Heart right ventricle (tissue), 16 donors: ENCODE results near the gene TNFRSF14. TPM values are rescaled to one million over a fixed set of nuclear protein-coding genes. Genes with fewer than 3 reads are reported as not detected.

ENCODE experiments used
- ATAC-seq, 8 donors: fragments of 200-7000 bp; cut with Tn5 transposase; one replicate each; pipeline ENCODE4 v1.9.1; 2020; ENCODE audit warnings: mild to moderate bottlenecking in 8 of 8, moderate library complexity in 8 of 8, moderate number of reproducible peaks in 1 of 8
- DNase-seq, 2 donors: peaks; one replicate each; pipeline ENCODE4 v3.0.0-alpha.2; 2020
- H3K27ac ChIP-seq, 10 donors: fragments of 200-600 bp; sonication (generic) in 2 of 10; one replicate each; pipeline versions ENCODE4 v1.5.0 to v1.8.0; 2020 to 2022; ENCODE audit warnings: mild to moderate bottlenecking in 3 of 10
- H3K27me3 ChIP-seq, 7 donors: fragments of 200-600 bp; one replicate each; pipeline ENCODE4 v1.8.0; 2021 to 2022; ENCODE audit warnings: mild to moderate bottlenecking in 2 of 7
- H3K36me3 ChIP-seq, 9 donors: fragments of 200-600 bp; sonication (generic) in 1 of 9; one replicate each; pipeline versions ENCODE4 v1.5.0 to v1.8.0; 2020 to 2022; ENCODE audit warnings: mild to moderate bottlenecking in 2 of 9
- H3K4me1 ChIP-seq, 9 donors: fragments of 200-600 bp; sonication (generic) in 1 of 9; one replicate each; pipeline versions ENCODE4 v1.5.0 to v1.8.0; 2020 to 2022; ENCODE audit warnings: mild to moderate bottlenecking in 4 of 9
- H3K4me3 ChIP-seq, 10 donors: fragments of 200-600 bp; sonication (generic) in 2 of 10; one replicate each; pipeline versions ENCODE4 v1.5.0 to v1.8.0; 2020 to 2022; ENCODE audit warnings: mild to moderate bottlenecking in 7 of 10, moderate library complexity in 2 of 10
- H3K9me3 ChIP-seq, 11 donors: fragments of 200-600 bp in 10 of 11; sonication (generic) in 2 of 11; one replicate each; pipeline versions ENCODE4 v1.5.0 to v1.8.0; 2013 to 2022; ENCODE audit warnings: mild to moderate bottlenecking in 2 of 11, control low read depth in 1 of 11, moderate library complexity in 1 of 11
- WGBS, 2 donors: extraction: QIAGEN DNeasy Blood & Tissue Kit; methylation state at CpG; one replicate each; pipeline ENCODE4 v1.1.7; 2013; ENCODE audit warnings: inconsistent platforms in 1 of 2; 5-methylcytosine and 5-hydroxymethylcytosine counted together
- intact Hi-C, 10 donors: fragments of 100-400 bp; cut with DNase I; formaldehyde crosslinking; loops; one replicate each; pipeline versions ENCODE4 v1.11.1 to v1.14.2; 2022
- polyA plus RNA-seq, 2 donors: library from polyadenylated mRNA; stranded (reverse); fragments of 200-250 nt; gene quantifications; one replicate each; pipeline ENCODE4 v1.2.3, GENCODE V29; 2013
- total RNA-seq, 10 donors: library from RNA; stranded (reverse); fragmentation: NEBNext Ultra II Directional in 3 of 10; extraction: Animal tissue kit (Norgen Biotek cat#: 25700) in 3 of 10; gene quantifications; one replicate each; pipeline versions ENCODE4 v1.2.1 to v1.2.4, GENCODE V29; 2021 to 2023
- TF ChIP-seq, protein P1 (sequence below), 9 donors: fragments of 200-600 bp; sonication (generic) in 2 of 9; IDR thresholded peaks; one replicate each; pipeline versions ENCODE4 v1.5.0 to v1.8.0; 2021 to 2022; ENCODE audit warnings: antibody characterized with exemption in 9 of 9, mild to moderate bottlenecking in 5 of 9, moderate library complexity in 1 of 9
- donor health status: Arrhythmogenic right ventricular cardiomyopathy.
- donor health status: ischemic (EF 13 %, LVEDD 7.1; RV severe dilation, severe dysfunction).
- donor health status: healthy with polysubstance abuse.
- donor health status: DM: no; HTN: yes; CAD: no.
- donor health status: DM: no; HTN: no; CAD: no.
- donor health status: ischemic (EF 25% LVEDD 6.9; RV normal size, moderate dysfunction).
- donor health status: ischemic (EF 25% LVEDD 5.7; RV mildly dilated, moderate dysfunction).
- donor health status: healthy.
- donor health status: DM: yes; HTN: yes; CAD: no.
- donor health status: Ischemic cardiomyopathy.
- donor health status: ischemic (EF 35%, LVEDD 5.7; RV mildly dilated, moderate dysfunction).
- donor health status: nonischemic (EF 11% LVEDD 7.7; RV severe dilation, severe dysfunction).
- donor health status: DM: yes; HTN: yes; CAD: no.
- donor health status: PGD.
- donor health status: ischemic (EF 29% LVEDD 5.4; RV normal size, mild dysfunction).
- donor health status: nonischemic (EF 23%, LVEDD 6.1; RV moderate dilation, normal function).

TNFRSF14 gene
- total and polyA plus RNA-seq, 12 donors, result 7.5 to 59.6 (median 14.7) TPM

DNA sequence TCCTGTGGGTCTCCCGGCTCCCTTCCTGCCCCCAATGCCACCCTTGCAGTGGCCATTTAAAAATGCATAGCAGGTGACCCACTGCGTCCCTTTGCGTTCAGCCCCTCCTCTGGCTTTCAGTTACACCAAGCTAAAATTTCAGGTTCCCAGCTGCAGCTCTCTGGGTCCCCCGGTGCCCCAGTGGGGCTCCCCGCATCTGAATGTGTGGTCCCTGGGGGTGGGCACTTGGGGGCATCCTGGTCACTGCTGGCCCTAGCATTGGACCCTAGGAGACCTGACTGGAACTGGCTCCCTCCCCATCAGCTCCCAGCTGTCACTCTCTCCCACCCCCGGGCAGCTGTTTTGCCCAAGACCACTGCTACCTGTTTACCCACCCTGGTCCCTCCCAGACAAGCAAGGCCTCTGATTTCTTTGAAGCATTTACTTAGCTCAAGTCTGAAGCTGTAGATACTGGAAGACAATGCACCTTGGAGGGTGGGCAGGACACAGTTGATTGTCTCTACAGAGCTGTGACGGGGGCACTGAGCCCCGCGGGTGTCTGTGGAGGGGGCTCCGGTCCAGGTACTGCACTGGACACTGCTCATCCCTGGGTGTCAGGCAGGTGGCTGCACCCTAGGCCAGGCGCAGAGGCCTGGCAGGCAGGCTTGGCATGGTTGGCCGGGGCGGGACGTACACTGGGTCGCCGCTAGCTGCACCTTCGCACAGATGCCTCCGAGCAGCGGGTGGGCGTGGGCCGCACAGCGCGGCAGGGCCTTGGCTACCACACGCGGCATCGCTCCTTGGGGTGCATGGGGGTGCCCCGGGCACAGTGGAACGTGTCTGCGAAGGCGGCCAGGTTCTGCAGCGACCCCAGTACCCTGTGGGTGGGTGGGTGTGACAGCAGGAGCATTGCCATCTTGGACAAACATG lies 34.3 kb downstream of the TNFRSF14 start:
- ATAC-seq (no peak), DNase-seq (no peak)
- no peak overlapping the region for H3K4me3 ChIP-seq
- H3K27ac ChIP-seq, result no peak overlapping the region
- whole genome bisulfite sequencing, 2 donors, result 96 to 98% methylated on average over 31 of the region's 31 CpGs
- peaks cover 0 to 8% (median 0%) of the 10 kb centered on the region in 9 donors for H3K36me3 ChIP-seq
- intact Hi-C loops, result loop anchor here in 3 of 10 donors (5.0 to 10.0 kb wide), 2 partner anchors 47 to 54 kb away; no protein-coding TSS in a partner anchor
- H3K27me3 ChIP-seq, result peaks cover 0 to 19% (median 0%) of the 10 kb centered on the region in 7 donors
- peaks cover 6 to 28% (median 20%) of the 10 kb centered on the region in 9 donors for H3K4me1 ChIP-seq
- no peaks in the 10 kb centered on the region for H3K9me3 ChIP-seq
- TF ChIP-seq, protein P1, sequence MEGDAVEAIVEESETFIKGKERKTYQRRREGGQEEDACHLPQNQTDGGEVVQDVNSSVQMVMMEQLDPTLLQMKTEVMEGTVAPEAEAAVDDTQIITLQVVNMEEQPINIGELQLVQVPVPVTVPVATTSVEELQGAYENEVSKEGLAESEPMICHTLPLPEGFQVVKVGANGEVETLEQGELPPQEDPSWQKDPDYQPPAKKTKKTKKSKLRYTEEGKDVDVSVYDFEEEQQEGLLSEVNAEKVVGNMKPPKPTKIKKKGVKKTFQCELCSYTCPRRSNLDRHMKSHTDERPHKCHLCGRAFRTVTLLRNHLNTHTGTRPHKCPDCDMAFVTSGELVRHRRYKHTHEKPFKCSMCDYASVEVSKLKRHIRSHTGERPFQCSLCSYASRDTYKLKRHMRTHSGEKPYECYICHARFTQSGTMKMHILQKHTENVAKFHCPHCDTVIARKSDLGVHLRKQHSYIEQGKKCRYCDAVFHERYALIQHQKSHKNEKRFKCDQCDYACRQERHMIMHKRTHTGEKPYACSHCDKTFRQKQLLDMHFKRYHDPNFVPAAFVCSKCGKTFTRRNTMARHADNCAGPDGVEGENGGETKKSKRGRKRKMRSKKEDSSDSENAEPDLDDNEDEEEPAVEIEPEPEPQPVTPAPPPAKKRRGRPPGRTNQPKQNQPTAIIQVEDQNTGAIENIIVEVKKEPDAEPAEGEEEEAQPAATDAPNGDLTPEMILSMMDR (IDR thresholded peaks at IDR 0.05), result no peak

DNA sequence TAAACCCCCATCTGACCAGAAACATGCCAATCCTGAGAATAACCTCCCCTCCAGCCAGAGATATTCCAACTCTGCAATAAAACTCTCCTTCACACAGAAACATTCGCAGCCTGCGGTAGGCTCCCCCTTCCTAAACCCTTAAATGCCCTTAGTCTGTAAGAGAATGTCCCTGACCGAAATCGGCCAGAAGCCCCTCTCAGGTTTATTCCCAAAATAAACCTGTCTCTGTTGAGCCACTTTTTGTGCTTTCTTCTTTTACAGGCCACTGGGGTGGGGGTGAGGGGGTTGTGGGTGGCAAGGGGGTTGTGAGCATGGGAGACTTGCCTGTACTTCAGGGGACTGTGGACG lies 35.0 kb downstream of the TNFRSF14 start:
- Histone ChIP-seq H3K9me3 (no peaks in the 10 kb centered on the region), H3K27me3 (peaks cover 0 to 24% (median 0%) of the 10 kb centered on the region in 7 donors), H3K4me1 (peaks cover 6 to 26% (median 17%) of the 10 kb centered on the region in 9 donors), H3K4me3 (no peak overlapping the region), H3K27ac (no peak overlapping the region), H3K36me3 (peaks cover 0 to 8% (median 0%) of the 10 kb centered on the region in 9 donors)
- ATAC-seq, result no peak
- DNase-seq, result no peak
- WGBS, 2 donors, result 93 to 94% methylated on average over 5 of the region's 5 CpGs
- intact Hi-C loops, result loop anchor here in 3 of 10 donors (5.0 to 10.0 kb wide), 2 partner anchors 46 to 54 kb away; no protein-coding TSS in a partner anchor
- TF ChIP-seq, protein P1 (IDR thresholded peaks at IDR 0.05), result no peak

DNA sequence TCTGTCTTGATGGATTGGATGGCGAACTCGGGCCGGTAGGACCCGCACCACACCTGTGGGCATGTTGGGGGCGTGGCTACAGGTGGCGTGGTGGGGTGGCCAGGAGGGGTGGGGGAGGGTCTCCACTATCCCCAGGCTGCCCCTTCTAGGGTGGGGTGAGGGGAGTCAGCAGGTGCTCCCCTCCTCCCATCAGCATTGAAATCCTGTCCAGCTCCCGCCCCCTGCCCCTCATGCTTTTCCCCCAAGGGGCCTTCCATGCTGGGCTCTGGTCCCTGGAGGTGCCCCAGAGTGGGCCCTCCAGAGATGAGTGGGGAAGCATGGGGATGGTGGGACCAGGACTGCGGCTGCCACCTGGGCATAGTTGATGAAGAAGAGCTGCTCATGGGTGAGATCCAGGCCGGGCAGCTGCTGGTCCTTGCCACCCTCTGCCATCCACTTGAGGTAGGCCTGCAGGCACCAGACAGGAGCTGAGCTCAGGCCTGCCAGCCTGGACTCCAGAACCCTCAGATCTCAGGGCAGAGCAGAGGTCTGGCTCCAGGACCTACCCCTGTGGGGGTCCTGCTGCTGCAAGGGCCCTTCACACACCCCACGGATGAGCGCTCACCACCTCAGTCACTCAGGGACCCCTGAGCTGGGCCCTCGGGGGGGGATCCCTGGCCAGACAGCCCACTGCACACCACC lies 35.5 kb downstream of the TNFRSF14 start:
- Histone ChIP-seq H3K4me3 (no peak overlapping the region), H3K36me3 (peaks cover 0 to 8% (median 0%) of the 10 kb centered on the region in 9 donors), H3K27me3 (peaks cover 0 to 26% (median 0%) of the 10 kb centered on the region in 7 donors), H3K9me3 (no peaks in the 10 kb centered on the region), H3K27ac (no peak overlapping the region), H3K4me1 (peaks cover 6 to 26% (median 17%) of the 10 kb centered on the region in 9 donors)
- intact Hi-C loops, result loop anchor here in 3 of 10 donors (5.0 to 10.0 kb wide), 2 partner anchors 46 to 53 kb away; no protein-coding TSS in a partner anchor
- TF ChIP-seq, protein P1 (IDR thresholded peaks at IDR 0.05), result no peak
- WGBS, 2 donors, result 96% methylated on average over 11 to 12 of the region's 12 CpGs
- no peak for ATAC-seq
- no peak for DNase-seq

DNA sequence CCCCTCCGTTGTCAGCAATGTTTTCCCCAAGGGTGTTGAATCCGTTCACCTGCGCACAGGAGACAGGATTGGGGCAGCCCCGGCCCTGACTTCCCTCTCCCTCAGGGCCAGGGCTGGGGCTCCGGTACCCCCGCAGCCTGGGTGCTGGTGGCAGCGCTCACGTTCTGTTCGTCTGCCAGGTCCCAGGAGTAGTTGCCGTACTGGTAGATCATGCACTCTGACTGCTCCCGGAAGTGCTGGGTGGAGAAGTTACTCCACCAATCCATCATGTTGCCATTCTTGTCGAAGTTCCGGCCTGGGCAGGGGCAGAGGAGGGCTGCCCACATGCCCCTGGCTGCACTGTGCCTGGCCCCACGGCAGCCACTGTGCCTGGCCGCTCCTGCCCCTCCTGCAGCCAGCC lies 36.5 kb downstream of the TNFRSF14 start:
- H3K27ac ChIP-seq, result no peak overlapping the region
- H3K36me3 ChIP-seq, result peaks cover 0 to 8% (median 0%) of the 10 kb centered on the region in 9 donors
- H3K4me3 ChIP-seq, result no peak overlapping the region
- TF ChIP-seq, protein P1 (IDR thresholded peaks at IDR 0.05), result no peak
- peaks cover 2 to 18% (median 11%) of the 10 kb centered on the region in 9 donors for H3K4me1 ChIP-seq
- DNase-seq (peak in 1 of 2 donors; percentile 9), ATAC-seq (no peak)
- 78 to 81% methylated on average over 15 of the region's 15 CpGs for WGBS, 2 donors
- peaks cover 0 to 26% (median 0%) of the 10 kb centered on the region in 7 donors for H3K27me3 ChIP-seq
- intact Hi-C loops, result loop anchor here in 3 of 10 donors (5.0 to 10.0 kb wide), 2 partner anchors 45 to 52 kb away; no protein-coding TSS in a partner anchor
- peaks cover 0 to under 1% (median 0%) of the 10 kb centered on the region in 11 donors for H3K9me3 ChIP-seq
